Measurements from ENCODE around the gene SPTBN4. TPM values are rescaled to one million over a fixed set of nuclear protein-coding genes. Genes with fewer than 3 reads are reported as not detected.

SPTBN4 gene
- total and polyA plus RNA-seq, 10 donors, result 0.30 to 2.3 (median 0.66) TPM

GRCh38 chr19:40613690-40614621 is 147.2 kb downstream of the SPTBN4 start:
- Histone ChIP-seq H3K27me3 (replicated peaks in 1 of 7) (peaks cover 0 to 40% (median 8%) of the 10 kb centered on the region in 7 donors), H3K27ac (peak overlapping the region; percentile 61 to 93 (median 77)), H3K9me3 (no peaks in the 10 kb centered on the region), H3K36me3 (peaks cover 0 to 6% (median 0%) of the 10 kb centered on the region in 6 donors), H3K4me1 (peaks cover 13 to 66% (median 44%) of the 10 kb centered on the region in 6 donors), H3K4me3 (peak overlapping the region; percentile 37 to 82 (median 52))
- intact Hi-C loops (cut with DNase I; ENCODE audit: low total_unique reads), result no loop called here
- DNase-seq, result peak; percentile 94
- 3 to 5% (median 4%) methylated on average over 59 to 67 of the region's 67 CpGs for WGBS, 5 donors
- TF ChIP-seq CTCF (IDR thresholded peaks at IDR 0.05 in 8 of 11, conservative IDR thresholded peaks at IDR 0.05 in 3 of 11) (no peak), POLR2AphosphoS5 (IDR thresholded peaks at IDR 0.05) (peak; percentile 54 to 77 (median 71))

GRCh38 chr19:40614622-40615411 is 148.0 kb downstream of the SPTBN4 start:
- intact Hi-C loops (cut with DNase I; ENCODE audit: low total_unique reads), result no loop called here
- whole genome bisulfite sequencing, 5 donors, result 7 to 29% (median 8%) methylated on average over 27 of the region's 27 CpGs
- no peak for TF ChIP-seq POLR2A (IDR thresholded peaks at IDR 0.05)
- TF ChIP-seq POLR2AphosphoS5 (IDR thresholded peaks at IDR 0.05), result no peak
- TF ChIP-seq CTCF (IDR thresholded peaks at IDR 0.05 in 8 of 11, conservative IDR thresholded peaks at IDR 0.05 in 3 of 11), result no peak
- peak; percentile 85 for DNase-seq
- Histone ChIP-seq H3K36me3 (peaks cover 0 to 14% (median 6%) of the 10 kb centered on the region in 6 donors), H3K4me3 (peak overlapping the region; percentile 37 to 82 (median 52)), H3K27me3 (replicated peaks in 1 of 7) (peaks cover 0 to 32% (median 8%) of the 10 kb centered on the region in 7 donors), H3K27ac (peak overlapping the region in 7 of 8 donors; percentile 38 to 93 (median 78)), H3K9me3 (no peaks in the 10 kb centered on the region), H3K4me1 (peaks cover 13 to 58% (median 35%) of the 10 kb centered on the region in 6 donors)

- WGBS, 5 donors, result 82 to 95% (median 86%) methylated on average over 5 of the region's 5 CpGs
- Histone ChIP-seq H3K4me1 (peaks cover 5 to 44% (median 21%) of the 10 kb centered on the region in 6 donors), H3K27ac (no peak overlapping the region), H3K36me3 (peaks cover 0 to 27% (median 18%) of the 10 kb centered on the region in 6 donors), H3K27me3 (replicated peaks in 1 of 7) (peaks cover 0 to 24% (median 8%) of the 10 kb centered on the region in 7 donors), H3K4me3 (no peak overlapping the region), H3K9me3 (no peaks in the 10 kb centered on the region)
- no peak for DNase-seq
- intact Hi-C loops (cut with DNase I; ENCODE audit: low total_unique reads), result no loop called here
- TF ChIP-seq CTCF (IDR thresholded peaks at IDR 0.05 in 8 of 11, conservative IDR thresholded peaks at IDR 0.05 in 3 of 11) (no peak), POLR2A (IDR thresholded peaks at IDR 0.05) (no peak), POLR2AphosphoS5 (IDR thresholded peaks at IDR 0.05) (no peak)
Observed at GRCh38 chr19:40616178-40616577, 149.4 kb downstream of the SPTBN4 start.
